GM18519 (cell line): ENCODE measurements around the gene TPK1.

Source experiments
- ATAC-seq: cut with Tn5 transposase; IDR thresholded peaks from one replicate; pipeline ENCODE4 v1.9.1; 2021; ENCODE audit warnings: mild to moderate bottlenecking, moderate library complexity; ENCODE audit not compliant: unreplicated experiment, low FRiP score

Gene TPK1

DNA sequence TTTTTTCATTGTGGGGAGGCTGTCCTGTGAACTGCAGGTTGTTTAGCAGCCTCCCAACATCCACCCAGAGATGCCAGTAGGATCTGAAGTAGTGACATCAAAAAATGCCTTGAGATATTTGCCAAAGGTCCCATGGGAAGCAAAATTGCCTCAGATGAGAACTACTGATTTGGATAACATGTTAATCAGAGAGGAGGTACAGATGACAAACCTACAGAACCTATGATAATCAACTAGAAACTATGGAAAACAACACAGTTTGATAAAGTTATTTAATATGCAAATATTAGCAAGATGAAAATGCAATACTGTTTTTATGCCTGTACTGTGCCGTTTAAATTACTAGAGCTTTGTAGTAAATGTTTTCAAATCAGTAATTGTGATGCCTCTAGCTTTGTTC, 341.5 kb downstream of the TPK1 start:
- ATAC-seq = no peak

DNA sequence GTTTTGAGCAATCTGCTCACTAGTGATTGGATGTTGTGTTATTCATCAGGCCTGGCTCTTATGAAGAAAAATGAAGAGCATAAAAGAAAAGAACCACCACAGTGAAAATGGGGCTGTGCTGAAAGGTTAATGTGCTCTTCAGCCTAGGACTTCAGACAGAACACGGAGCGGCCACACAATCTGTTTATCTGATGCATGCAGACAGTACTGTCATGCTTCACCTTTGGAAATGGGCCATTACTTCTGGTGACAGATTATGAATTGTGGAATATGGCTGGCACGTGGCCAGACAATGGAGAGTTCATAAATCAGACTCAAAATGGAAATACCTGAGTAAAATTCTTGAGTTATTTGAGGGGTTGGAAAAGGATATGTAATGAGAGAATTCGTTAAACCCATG, 346.3 kb downstream of the TPK1 start:
- ATAC-seq = no peak

DNA sequence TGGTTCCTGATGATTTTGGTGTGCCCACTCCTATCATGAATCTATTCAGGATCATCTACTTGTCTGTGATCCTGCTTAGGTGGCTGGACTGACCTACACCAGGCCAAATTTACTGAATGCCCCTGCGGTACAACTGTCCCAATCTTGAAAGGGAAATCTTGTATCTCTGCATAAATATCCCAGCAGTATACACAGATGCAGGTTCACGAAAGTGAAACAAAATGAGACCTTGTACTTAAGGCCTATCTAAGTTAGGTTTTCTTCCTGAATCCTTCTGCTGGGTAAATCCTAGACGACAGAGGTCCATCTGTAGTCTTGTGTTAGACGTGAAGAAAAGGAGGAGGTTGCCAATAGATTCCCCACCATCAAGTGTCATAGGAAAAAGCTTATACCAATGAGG, 346.9 kb downstream of the TPK1 start:
- no peak for ATAC-seq

DNA sequence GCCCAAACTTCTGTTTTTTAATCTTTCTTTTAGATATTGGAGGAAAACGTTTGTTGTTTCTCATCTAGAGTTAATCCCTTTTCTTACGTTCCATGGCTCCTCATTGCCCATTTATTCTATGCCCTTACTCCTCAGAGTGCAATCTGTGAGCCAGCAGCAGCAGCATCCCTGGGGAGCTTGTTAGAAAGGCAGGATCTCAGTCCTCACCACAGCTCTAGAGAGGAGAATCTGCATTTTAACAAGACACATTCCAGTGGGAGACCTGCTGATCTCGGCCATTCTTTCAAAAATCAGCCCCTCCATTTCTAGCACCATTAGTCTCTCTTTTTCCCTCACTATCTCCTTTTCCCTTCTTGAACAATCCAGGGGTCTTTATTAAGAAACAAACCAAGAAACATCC, 348.0 kb downstream of the TPK1 start:
- no peak for ATAC-seq

DNA sequence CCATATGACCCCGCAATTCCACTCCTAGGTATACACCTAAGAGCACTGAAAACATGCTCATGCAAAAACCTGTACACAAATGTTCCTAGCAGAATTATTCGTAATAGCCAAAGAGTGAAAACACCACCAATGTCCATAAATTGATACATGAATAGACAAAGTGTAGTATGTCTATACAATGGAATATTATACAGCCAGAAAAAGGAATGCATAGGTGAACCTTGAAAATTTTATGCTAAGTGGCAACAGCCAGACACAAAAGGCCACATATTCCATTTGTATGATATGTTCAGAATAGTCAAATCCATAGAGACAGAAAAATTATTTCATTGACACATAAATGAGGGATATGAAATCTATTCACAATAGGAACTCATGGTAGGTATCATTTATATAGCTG, 351.4 kb downstream of the TPK1 start:
- ATAC-seq = no peak

DNA sequence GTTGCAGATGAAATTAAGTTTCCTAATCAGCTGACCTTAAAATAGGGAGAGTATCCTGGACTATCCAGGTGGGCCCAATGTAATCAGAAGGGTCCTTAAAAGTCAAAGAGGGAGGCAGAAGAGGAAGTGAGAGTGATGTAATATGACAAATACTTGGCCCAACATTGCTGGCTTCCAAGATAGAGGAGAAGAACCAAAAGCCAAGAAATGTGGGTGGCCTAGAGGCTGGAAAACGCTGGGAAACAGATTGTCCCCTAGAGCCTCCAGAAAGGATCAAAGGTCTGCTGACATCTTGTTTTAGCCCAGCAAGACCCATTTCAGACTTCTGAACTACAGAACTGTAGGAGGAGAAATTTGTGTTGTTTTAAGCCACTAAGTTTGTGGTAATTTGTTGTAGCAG, 352.7 kb downstream of the TPK1 start:
- ATAC-seq = no peak

DNA sequence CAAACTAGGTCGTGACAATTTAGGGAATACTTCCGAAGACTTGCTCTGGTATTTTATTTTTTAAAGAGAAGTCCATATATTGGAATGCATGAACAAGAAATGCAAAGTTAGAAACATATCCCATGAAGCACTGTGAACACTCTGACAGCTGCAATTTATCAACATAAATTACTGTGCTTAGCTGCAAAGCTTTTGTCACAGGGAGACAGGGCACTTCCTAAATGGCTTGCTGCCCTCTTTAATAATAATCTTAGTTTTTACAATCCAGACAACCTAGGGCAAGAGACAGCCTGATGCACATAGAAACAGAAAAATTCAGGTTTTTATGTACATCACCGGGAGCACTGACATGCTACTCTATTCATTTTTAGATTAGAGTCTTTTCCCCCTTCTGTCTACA, 354.0 kb downstream of the TPK1 start:
- ATAC-seq = no peak

DNA sequence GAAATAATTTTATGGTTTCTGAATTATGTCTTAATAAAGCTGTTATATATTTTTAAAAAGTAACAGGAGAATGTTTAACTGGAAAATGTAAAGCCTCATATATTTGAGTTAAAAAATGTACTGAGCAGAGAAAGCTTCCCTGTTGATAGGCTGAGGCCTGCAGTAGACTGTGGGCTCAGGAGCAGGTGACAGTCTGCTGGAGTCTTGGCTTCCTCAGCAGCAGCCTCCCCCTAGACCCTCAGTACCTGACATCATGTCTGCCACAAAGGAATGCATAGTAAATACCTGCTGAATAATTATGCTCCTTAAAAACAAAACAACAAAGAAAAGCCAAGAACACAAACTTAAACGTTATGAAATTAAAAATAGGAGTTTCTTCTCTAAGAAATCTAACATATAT, 358.5 kb downstream of the TPK1 start:
- ATAC-seq = no peak

DNA sequence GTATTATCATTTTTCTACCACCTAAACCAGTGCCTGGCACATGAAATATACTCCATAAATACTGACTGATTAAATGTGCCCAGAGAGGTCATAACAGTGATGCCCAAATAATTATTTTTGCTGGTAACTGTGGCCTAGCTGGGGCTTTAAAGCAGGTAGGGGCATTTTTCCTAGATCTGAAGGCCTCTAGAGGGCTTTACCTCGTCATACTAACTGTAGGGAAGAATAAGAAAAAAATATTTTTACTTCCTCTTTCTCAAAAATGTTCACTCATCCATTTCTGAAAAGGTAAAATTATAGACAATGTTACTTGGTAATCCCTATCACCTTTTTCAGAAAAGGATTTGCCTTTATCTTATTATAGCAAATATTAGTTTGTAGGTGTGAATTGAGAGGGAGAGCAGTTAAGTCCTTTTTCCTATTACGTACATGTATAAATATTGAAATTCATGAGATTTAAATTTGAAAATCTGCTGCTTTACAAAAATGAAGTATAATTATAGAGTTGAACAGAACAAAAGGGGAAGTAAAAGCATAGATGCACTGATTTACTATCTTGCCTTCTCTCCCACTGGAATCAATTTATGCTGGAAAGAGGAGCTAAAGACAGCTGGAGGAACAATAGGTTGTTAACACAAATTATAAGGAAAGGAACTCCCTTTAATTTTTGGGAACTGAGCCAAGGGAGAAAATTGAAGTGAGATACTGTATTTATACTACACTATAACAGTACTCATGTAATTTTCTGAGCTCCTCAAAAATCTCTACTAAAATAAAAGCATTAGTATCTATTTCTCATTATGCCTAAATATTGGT, 360.8 kb downstream of the TPK1 start:
- no peak for ATAC-seq

DNA sequence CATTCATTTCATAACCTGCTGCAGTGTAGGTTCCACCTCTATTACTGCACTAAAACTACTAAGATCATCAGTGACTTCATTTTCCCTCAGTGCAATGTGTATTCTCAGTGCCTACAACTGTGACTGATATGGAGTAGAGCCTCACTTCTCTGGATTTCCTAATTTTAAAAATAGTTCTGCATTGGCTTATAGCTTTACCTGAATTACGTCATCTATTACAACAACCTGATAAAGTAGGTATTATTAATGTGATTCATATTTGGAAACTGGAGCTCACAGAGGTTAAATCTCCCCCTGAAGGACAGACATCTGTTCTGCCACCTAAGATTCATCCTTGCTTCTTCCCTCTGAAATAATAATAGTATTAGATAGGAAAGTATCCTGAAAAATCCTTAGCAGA, 361.5 kb downstream of the TPK1 start:
- no peak for ATAC-seq

DNA sequence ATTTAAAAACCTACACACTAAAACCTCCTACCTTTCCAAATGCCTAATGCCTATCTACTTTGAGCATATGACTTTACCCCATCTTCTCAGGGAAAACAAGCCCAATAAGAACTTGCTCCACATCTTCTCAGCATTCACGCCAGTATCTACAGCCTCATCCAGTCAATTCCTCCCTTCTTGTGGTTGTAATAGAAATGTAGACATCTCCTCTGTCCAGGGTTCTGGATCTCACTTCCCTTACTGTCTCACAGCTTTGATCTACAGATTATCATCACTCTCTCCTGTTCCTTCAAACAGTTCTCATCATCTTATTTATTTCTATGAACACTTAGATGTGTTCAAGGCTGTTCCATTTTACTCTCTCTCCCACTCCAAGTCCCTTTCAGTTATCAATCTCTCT, 361.9 kb downstream of the TPK1 start:
- ATAC-seq = no peak

DNA sequence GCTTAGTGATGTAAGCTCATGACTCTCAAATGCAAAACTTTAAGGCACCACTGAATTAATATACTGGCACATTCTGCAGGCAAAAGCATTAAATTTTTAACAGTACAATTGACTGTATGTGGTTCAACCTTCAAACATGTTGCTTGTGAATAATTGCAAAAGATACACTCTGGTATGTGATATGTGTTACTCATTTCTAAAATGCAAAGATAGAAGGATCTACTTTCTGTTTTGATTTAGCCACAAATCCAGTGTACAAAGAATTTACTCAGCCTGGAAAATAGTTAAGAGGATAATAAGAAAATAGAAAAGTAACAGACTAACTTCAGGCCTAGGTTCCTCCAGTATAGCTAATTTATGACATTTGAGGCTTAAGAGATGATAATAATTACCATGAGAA, 365.8 kb downstream of the TPK1 start:
- peak; percentile 36 for ATAC-seq

DNA sequence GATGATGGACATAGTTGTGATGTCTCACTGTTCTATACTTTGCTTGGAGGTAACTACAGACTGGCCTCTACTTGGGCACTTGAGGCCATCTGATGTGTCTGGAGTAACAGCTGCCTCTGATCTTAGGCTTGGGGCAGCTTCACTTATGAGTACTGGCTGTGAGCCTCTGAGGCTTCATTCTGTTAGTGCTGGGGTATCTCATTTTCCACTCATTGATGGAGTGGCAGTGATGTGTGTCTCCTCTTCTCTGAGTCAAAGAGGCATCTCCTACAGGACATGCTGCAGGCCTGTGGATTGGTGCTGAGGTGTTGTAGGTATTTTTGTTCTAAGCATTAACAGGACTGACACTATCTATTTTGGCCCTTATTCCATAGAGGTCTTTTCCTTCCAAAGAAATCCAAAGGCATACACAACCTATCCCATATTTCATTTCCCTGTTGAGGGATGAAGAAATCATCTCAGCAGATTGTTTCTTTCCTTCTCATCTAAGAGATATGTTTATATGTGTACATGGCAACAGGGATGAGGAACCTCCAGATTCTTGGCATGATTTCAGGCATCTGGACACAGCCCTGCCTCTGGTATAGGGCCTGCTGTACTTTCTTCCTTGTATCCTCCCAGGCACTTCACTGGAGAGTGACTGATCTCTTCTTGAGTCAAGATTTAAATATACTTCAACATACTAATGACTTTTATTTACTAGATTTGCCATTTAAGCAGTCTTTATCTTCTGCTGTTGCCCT, 366.7 kb downstream of the TPK1 start:
- no peak for ATAC-seq

DNA sequence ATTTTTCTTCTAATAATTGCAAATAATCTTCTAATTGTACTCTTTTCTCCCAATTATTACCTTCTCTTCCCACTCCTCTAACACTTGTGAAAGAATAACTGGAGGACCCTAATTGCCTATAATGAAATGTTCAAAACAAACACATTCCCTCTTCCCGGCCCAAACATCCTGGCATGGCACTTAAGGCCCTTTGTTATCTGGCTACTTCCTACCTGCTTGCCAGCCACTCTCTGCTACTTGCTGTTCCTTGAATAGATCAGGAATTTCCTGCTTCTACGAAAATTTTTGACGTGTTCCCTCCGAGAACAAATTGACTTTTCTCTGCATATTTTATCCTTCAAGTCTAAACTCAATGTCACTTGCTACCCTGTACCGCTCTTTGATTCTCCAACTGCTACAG, 376.2 kb downstream of the TPK1 start:
- no peak for ATAC-seq

DNA sequence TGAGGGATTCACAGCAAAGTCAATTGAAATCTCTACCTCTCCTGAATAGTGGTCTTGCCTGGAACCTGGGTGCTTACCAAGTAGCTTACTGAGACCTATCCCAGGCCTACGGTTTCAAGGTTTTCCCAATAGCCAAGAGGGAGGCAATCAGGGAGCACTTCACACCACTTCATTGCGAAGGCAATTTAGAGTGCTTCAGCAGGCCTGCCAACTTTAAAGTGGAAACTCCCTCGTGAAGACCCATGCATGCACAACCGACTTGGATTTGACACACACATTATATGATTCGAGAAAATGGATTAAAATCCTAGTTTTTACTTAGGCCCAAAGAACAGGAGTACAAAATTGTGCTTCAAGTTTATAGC, 380.8 kb downstream of the TPK1 start:
- ATAC-seq = no peak

DNA sequence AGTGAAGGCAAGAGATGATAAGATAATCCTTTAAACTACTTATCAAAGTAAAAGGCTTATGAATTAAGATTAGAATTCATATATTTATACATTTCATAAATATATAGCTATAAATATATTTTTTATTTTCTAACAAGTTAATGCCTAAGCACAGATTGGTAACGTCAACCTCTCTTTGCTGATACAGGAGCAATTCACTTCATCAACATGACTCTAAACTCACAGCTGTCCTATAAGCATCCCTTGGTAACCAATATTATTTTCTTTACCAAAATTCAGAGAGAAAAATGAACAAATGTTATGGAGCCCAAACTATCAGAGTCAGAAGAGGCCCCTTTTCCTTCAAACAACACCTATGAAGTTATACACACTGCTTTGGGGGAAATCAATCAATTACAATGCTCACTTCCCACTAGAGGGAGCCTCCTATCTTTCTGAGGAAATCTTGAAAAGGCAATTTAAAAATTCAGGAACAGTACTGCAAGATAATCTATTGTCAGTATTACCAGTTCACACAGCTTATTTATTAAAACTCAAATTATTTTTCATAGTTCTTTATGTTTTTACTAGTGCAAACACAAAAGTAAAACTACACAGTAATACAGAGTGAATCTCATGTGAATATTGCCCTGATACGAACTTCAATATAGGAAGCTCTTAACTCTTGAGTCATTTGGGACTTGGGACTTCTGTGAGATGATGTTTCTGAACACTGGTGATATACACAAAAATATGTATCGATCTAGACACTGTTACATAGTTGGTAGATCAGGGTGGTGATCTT, 381.4 kb downstream of the TPK1 start:
- no peak for ATAC-seq

DNA sequence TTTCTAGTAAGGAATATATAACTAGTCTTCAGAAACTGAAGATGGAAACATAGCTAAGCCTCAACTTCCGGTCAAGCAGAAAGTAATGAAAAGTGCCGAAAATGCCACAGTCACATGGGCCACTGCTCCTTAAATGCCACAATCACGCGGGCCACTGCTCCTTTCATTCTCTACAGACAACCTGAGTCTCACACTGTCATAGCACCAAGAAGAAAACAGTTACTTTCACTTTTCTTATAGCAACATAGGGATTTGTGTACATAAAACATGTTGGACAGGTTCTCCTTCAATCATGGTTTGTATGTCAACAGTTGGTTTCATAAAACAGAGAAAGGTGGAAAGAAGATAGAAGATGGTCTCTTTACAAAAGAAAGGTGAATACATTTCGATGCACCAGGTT, 383.8 kb downstream of the TPK1 start:
- ATAC-seq = peak; percentile 52

DNA sequence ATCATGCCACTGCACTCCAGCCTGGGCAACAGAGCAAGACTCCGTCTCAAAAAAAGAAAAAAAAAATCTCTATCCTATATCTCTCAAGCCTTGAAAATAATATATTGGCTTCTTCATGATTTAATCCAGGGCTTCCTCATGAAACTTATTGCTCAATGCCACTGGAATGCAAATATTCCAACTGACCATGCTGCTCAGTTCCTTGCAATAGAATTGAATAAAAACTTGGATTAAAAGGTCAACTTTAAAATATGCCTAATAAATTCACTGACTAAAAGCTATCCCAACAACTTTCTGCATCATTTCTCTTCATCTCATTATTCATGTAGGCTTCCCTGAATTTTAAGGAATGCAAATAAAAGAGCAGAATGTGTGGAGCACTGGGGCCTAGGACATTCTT, 390.3 kb downstream of the TPK1 start:
- no peak for ATAC-seq

DNA sequence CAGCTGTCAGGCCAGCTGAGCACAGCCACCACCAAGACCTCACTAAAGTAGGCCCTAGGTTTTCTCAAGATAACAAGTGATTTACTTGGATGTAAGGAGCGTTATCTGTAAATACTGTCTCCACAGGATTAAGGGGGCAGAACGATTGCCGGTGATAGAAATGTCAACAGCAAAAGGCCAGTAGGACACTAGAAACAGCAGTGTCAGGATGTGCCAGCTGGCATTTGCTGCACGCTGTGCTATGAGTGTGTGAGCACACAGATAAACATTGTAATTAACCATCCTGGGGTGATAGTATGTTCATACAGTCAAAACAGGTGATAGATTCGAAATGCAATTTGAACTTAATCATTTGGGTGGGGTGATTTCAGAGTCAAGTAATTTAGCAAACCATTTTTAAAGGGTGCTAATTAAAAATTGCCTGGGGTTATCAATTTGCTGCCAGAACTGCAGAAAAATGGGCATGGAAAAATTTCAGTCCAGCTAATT, 396.1 kb downstream of the TPK1 start:
- ATAC-seq = no peak

DNA sequence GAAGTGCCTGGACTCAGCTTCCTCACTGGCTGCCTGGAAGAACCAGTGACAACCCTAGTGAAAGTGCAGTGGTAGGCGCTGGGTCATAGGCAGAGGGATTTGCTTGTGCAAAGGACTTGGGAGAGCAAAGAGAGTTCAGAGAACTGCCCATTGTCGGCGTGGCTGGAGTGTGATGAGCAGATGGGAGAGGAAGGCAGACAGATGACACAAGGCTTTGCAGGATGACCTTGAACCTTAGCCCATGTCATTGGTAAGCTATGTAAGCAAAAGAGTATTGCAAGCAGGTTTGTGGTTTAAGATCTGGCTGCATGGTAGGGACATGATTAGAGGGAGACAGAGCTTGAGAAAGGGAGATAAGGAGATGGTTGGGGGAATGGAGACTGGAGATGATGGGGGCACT, 397.1 kb downstream of the TPK1 start:
- no peak for ATAC-seq
